ENCODE measurements around the gene PROCR.

DNA sequence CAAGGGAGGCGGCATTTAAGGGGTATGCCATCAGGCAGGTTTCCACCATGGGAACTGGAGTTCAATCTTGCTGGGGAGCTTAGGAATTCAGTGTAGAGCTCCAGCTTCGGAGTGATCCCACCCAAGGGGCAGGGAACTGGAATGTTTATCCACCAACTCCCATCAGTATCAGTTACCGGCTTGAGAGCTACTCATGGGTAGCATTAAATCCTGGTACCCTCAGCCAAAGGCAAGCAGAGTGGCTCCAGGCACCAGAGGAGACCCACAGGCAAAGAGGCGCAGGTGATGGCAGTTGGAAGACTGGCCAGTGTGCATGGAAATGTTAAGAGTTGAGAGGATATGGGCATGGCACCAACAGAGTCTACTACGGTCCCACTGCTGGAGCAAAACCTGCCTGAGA, 38.8 kb upstream of the PROCR start:
- TF ChIP-seq, protein P1, sequence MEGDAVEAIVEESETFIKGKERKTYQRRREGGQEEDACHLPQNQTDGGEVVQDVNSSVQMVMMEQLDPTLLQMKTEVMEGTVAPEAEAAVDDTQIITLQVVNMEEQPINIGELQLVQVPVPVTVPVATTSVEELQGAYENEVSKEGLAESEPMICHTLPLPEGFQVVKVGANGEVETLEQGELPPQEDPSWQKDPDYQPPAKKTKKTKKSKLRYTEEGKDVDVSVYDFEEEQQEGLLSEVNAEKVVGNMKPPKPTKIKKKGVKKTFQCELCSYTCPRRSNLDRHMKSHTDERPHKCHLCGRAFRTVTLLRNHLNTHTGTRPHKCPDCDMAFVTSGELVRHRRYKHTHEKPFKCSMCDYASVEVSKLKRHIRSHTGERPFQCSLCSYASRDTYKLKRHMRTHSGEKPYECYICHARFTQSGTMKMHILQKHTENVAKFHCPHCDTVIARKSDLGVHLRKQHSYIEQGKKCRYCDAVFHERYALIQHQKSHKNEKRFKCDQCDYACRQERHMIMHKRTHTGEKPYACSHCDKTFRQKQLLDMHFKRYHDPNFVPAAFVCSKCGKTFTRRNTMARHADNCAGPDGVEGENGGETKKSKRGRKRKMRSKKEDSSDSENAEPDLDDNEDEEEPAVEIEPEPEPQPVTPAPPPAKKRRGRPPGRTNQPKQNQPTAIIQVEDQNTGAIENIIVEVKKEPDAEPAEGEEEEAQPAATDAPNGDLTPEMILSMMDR (IDR thresholded peaks at IDR 0.05): no peak
- TF ChIP-seq POLR2A (IDR thresholded peaks at IDR 0.05) (no peak), POLR2AphosphoS5 (IDR thresholded peaks at IDR 0.05; ENCODE audit: insufficient read depth in 1 of 2, low read depth in 1 of 2) (no peak)
